Cardiac muscle cell (in vitro differentiated cells and primary cell): Measurements from ENCODE around the gene EVI2A. TPM values are rescaled to one million over a fixed set of nuclear protein-coding genes. Genes with fewer than 3 reads are reported as not detected.
"Not testable (repeated sequence)": the region's sequence is repeated elsewhere in the genome, so short reads cannot be mapped to it uniquely, and the experiment has no call there.

Experiments used
- DNase-seq, 2 donors: peaks; one replicate each; pipeline versions ENCODE4 v3.0.0 to v3.0.0-alpha.2; 2010 to 2017; ENCODE audit warnings: low read depth in 1 of 2, low spot score in 1 of 2
- H3K27ac ChIP-seq: fragments of 200-600 bp; sonication (generic); 2 replicates; pipeline ENCODE4 v1.5.1; 2016
- H3K27me3 ChIP-seq: fragments of 200-600 bp; sonication (generic); 2 replicates; pipeline ENCODE4 v1.6.0; 2016; ENCODE audit warnings: control low read depth
- H3K36me3 ChIP-seq: fragments of 200-600 bp; sonication (generic); 2 replicates; pipeline ENCODE4 v1.5.1; 2016; ENCODE audit warnings: control low read depth
- H3K4me1 ChIP-seq: fragments of 200-600 bp; sonication (generic); 2 replicates; pipeline ENCODE4 v1.8.1; 2017; ENCODE audit warnings: low read depth, mild to moderate bottlenecking, mixed run types
- H3K4me3 ChIP-seq: fragments of 200-600 bp; sonication (generic); 2 replicates; pipeline ENCODE4 v1.5.1; 2016; ENCODE audit warnings: mild to moderate bottlenecking
- H3K9me3 ChIP-seq: fragments of 200-600 bp; sonication (generic); 2 replicates; pipeline ENCODE4 v1.5.1; 2017; ENCODE audit warnings: low read depth, mild to moderate bottlenecking, control low read depth
- CTCF ChIP-seq: IDR thresholded peaks from 2 replicates; pipeline ENCODE4 v1.5.1; 2012; ENCODE audit warnings: low read depth, mild to moderate bottlenecking, low read length
- polyA plus RNA-seq: library from polyadenylated mRNA; unstranded; fragments of >200 nt; fragmentation: Nextera tagmentation; extraction: Ambion mirVana; gene quantifications from 2 replicates; pipeline ENCODE4 v1.2.1, GENCODE V29; 2016
- total RNA-seq: library from RNA; depleted of rRNA; stranded (reverse); fragments of >200 nt; gene quantifications from 2 replicates; pipeline ENCODE4 v1.2.3, GENCODE V29; 2016

The EVI2A gene
- total and polyA plus RNA-seq, 2 experiments from 2014 or later, result 0.99 TPM; not detected in 1

- Histone ChIP-seq H3K4me1 (no peaks in the 10 kb centered on the region), H3K27me3 (no peaks in the 10 kb centered on the region), H3K36me3 (no peaks in the 10 kb centered on the region), H3K27ac (no peak overlapping the region), H3K4me3 (no peak overlapping the region), H3K9me3 (no peaks in the 10 kb centered on the region)
- TF ChIP-seq CTCF, result no peak
- no peak for DNase-seq
Observed at GRCh38 chr17:31320241-31320640, 1.2 kb downstream of the EVI2A start.

GRCh38 chr17:31318851-31319661 is 2.4 kb downstream of the EVI2A start:
- DNase-seq, result no peak
- Histone ChIP-seq H3K4me3 (no peak overlapping the region), H3K36me3 (no peaks in the 10 kb centered on the region), H3K27me3 (no peaks in the 10 kb centered on the region), H3K27ac (peak overlapping the region; percentile 13), H3K9me3 (no peaks in the 10 kb centered on the region), H3K4me1 (no peaks in the 10 kb centered on the region)
- no peak for TF ChIP-seq CTCF

- no peaks in the 10 kb centered on the region for H3K27me3 ChIP-seq
- DNase-seq, result peak in 1 of 2 donors; percentile 95
- no peaks in the 10 kb centered on the region for H3K4me1 ChIP-seq
- H3K36me3 ChIP-seq, result no peaks in the 10 kb centered on the region
- H3K4me3 ChIP-seq, result no peak overlapping the region
- H3K9me3 ChIP-seq, result no peaks in the 10 kb centered on the region
- no peak for TF ChIP-seq CTCF
- H3K27ac ChIP-seq, result peak overlapping the region; percentile 13
Observed at GRCh38 chr17:31318298-31318801, 3.1 kb downstream of the EVI2A start.

- no peaks in the 10 kb centered on the region for H3K36me3 ChIP-seq
- no peaks in the 10 kb centered on the region for H3K4me1 ChIP-seq
- no peak for DNase-seq
- no peak overlapping the region for H3K27ac ChIP-seq
- no peaks in the 10 kb centered on the region for H3K27me3 ChIP-seq
- H3K4me3 ChIP-seq, result no peak overlapping the region
- TF ChIP-seq CTCF, result no peak
- no peaks in the 10 kb centered on the region for H3K9me3 ChIP-seq
Observed at GRCh38 chr17:31314782-31315100, 6.7 kb downstream of the EVI2A start.

- peak in 1 of 2 donors; percentile 75 for DNase-seq
- H3K27me3 ChIP-seq, result no peaks in the 10 kb centered on the region
Observed at GRCh38 chr17:31313982-31314781, 7.2 kb downstream of the EVI2A start, which contains the start of gene EVI2B. EVI2B (minus strand) TSS chr17:31314054; CDS start chr17:31305609, 8,445 bp downstream.

GRCh38 chr17:31312223-31312622 is 9.2 kb downstream of the EVI2A start:
- H3K27ac ChIP-seq, DNase-seq, H3K4me1 ChIP-seq, H3K27me3 ChIP-seq, H3K4me3 ChIP-seq, H3K36me3 ChIP-seq, H3K9me3 ChIP-seq: not testable (repeated sequence)

More at GRCh38 chr17:31313982-31314781, 7.2 kb downstream of the EVI2A start, which contains the start of gene EVI2B:
- Histone ChIP-seq H3K27ac (no peak within 1 kb of the TSS), H3K9me3 (no peaks in the 10 kb centered on the region), H3K36me3 (no peaks in the 10 kb centered on the region), H3K4me3 (no peak within 1 kb of the TSS), H3K4me1 (peaks cover 1% of the 10 kb centered on the region)
- TF ChIP-seq CTCF, result no peak
